22Rv1 (cell line): ENCODE results near the gene WWC1.

ENCODE experiments used
- H3K27ac ChIP-seq: fragments of 450-650 bp; 2 replicates; pipeline ENCODE4 v1.5.1; 2017
- ZFX ChIP-seq: fragments of 450-650 bp; IDR thresholded peaks from 2 replicates; pipeline ENCODE4 v1.6.1; 2017; ENCODE audit warnings: antibody characterized with exemption, borderline replicate concordance
- TF ChIP-seq, protein P1 (sequence below): fragments of 450-650 bp; IDR thresholded peaks from 2 replicates; pipeline ENCODE4 v1.5.1; 2017; ENCODE audit warnings: mild to moderate bottlenecking

WWC1 gene

DNA sequence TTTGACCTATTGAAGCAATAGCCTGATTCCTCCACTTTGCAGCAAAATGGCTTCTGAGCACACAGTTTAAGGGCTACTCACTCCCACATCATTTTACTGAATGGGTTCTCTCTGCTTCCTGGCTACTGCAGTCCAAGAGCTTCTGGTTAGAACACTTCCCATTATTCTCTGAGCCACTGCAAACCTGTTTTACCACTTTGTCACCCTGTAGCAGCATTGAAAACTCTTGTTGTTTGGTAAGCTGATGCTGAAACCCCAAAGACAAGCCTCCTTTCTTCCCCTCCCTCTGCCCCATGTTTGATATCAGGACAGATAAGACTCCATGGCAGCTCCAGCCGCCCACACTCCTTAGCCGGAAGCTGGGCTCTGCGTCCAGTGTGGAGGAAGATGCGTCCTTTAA lies 110.4 kb downstream of the WWC1 start:
- TF ChIP-seq, protein P1, sequence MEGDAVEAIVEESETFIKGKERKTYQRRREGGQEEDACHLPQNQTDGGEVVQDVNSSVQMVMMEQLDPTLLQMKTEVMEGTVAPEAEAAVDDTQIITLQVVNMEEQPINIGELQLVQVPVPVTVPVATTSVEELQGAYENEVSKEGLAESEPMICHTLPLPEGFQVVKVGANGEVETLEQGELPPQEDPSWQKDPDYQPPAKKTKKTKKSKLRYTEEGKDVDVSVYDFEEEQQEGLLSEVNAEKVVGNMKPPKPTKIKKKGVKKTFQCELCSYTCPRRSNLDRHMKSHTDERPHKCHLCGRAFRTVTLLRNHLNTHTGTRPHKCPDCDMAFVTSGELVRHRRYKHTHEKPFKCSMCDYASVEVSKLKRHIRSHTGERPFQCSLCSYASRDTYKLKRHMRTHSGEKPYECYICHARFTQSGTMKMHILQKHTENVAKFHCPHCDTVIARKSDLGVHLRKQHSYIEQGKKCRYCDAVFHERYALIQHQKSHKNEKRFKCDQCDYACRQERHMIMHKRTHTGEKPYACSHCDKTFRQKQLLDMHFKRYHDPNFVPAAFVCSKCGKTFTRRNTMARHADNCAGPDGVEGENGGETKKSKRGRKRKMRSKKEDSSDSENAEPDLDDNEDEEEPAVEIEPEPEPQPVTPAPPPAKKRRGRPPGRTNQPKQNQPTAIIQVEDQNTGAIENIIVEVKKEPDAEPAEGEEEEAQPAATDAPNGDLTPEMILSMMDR, result no peak
- TF ChIP-seq ZFX, result no peak
- peak overlapping the region; percentile 12; the same call in 1 of the 2 replicates for H3K27ac ChIP-seq

DNA sequence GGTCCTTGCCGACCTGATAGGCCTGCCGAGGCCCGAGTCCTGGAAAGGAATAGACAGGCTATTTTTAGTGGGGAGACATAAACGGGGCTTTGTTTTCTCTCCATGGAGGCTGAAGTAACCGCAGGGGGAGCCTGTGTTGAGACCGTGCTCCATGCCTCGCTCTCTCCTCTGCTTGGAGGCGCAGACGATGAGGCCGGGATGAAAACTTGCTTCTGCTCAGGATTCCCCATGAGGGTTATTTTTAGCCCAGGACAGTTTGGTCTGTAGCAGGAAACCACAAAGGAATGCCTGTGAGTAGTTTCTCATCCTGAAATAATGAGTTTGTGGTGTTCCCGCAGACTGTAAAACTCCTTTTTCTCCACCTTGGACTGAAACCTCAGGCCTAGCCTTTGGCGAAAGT lies 112.9 kb downstream of the WWC1 start:
- TF ChIP-seq, protein P1, result no peak
- TF ChIP-seq ZFX, result no peak
- H3K27ac ChIP-seq, result no peak overlapping the region

DNA sequence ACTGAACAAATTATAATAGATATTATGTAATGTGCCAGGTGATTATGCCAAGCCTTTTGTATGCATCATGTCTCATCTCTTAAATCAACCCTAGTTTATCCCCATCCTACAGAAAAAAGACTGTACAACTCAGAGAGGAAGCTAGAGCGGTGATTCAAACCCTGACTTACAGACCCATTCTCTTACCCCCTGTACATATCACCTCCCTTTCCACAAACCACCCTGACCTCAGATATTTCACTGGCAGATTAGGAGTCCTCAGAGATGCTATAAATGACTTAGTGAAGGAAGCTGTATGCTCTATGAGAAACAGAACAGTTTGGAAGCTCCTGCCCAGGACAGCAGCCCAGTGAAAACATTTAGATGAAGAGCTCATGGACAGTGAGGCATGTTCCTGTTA lies 115.8 kb downstream of the WWC1 start:
- TF ChIP-seq, protein P1, result no peak
- H3K27ac ChIP-seq, result no peak overlapping the region

DNA sequence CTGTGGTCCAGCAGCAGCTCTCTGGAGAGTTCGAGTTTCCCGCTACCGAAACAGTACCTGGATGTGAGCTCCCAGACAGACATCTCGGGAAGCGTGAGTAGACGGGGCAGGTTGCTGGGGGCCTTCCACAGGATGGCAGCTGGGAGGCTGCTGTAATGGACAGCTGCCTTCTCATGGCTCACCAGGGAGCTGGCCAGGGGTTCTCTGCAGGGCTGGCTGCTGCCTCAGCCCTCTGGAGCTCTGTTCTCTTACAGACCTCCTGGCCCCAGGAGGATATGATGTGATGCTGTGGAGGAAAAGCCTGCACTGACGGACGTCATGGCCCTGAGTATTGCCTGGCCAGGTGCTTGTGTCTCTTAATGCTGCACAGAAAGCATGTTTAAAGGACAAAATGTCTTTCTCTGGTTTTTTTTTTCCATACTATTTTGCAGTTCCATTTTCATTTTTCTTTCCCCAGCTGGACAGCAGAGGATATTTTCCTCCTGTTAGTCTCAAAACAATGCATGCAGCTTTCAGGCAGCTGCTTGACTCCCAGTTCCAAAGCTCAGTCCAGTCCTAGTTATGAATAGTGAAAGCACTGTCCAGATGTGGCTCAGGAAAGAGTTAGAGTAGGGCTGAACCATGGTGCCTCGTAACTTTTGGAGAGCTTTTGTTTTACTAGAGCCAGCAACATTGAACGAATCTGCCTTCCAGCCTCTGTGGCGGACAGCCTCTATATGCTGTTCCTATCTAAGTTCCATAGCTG lies 117.3 kb downstream of the WWC1 start:
- no peak overlapping the region for H3K27ac ChIP-seq
- no peak for TF ChIP-seq ZFX
- TF ChIP-seq, protein P1, result no peak

DNA sequence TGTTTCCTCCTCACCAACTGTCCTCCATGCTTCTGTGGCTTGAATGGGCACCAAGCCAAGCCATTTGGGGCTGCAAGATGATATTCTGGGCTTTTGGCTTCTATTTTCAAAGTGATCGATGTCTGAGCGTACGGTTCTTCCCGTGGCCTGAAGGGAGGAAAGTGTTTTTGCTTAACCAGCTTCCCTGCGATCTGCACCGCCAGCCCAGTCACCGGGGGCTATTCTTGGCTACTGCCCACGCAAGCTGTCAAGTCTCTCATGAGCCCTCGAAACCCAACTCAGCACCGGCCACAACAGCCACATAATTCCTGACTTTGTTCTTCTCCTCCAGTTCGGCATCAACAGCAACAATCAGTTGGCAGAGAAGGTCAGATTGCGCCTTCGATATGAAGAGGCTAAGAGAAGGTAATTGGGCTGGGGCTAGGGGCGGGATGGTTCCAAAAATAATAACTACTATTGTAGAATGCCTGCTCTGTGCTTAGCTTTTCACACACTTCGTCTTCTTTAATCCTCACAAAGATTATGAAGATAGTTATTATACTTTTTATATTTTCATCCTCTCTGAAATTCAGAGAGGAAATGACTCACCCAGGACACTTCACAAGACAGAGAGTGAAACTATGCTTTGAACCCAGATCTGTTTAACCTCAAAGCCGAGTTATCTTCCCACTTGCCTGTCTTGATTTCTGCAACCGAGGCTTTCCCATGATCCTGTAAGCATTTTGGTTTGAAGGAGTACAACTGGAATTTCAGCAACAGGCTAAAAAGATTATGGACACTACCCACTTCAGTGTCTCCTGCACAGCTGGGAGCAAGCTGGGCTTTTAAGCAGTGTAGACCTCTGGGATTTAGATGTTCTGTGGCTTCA lies 118.4 kb downstream of the WWC1 start:
- TF ChIP-seq ZFX, result no peak
- TF ChIP-seq, protein P1, result no peak
- H3K27ac ChIP-seq, result no peak overlapping the region

DNA sequence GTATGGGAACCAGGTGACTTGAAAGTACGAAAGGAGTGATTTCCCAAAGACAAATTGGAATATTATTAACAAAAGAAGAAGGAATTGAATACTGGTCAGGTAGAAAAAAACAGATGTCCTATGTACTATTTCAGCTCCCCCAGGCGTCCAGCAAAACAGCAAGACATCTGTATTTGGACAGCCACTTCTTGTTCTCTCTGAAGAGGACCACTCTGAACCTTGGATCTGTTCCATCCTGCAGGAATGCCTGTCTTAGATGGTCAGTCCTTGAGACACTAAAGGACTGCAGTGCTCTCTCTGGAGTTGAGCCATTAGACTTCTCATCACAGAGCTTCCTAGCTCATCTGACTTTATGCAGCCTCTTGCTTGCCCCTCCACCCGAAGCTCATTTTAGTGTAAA lies 120.4 kb downstream of the WWC1 start:
- TF ChIP-seq, protein P1, result no peak
- no peak for TF ChIP-seq ZFX
- H3K27ac ChIP-seq, result no peak overlapping the region

DNA sequence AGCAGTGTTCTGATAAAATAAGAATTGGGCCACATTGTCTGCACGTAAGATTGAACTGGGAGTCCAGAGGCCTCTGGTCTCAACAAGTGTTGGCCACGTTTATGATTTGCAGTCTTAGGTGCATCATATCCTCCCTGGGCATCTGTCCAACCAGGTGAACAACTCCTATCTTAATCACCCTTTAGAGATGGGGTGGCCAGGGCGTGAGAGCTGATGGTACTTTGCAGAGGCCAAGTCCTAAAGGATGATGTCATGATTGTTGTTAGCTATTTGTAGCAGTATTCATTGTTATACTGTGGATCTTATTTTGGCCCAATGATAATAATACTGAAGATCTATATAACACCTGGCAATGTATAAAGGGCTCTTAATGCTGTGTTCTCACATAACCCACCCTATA lies 121.6 kb downstream of the WWC1 start:
- TF ChIP-seq ZFX, result no peak
- TF ChIP-seq, protein P1, result no peak
- H3K27ac ChIP-seq, result no peak overlapping the region
